Neural progenitor cell (in vitro differentiated cells): ENCODE data around the gene ESRRB.

Experiments
- EZH2 ChIP-seq: fragments of 200-600 bp; sonication (generic); IDR thresholded peaks from 2 replicates; pipeline ENCODE4 v1.6.1; 2017; ENCODE audit warnings: antibody characterized with exemption, mild to moderate bottlenecking, moderate library complexity
- EZH2phosphoT487 ChIP-seq: fragments of 200-600 bp; sonication (generic); IDR thresholded peaks from 2 replicates; pipeline ENCODE4 v1.6.1; 2017; ENCODE audit warnings: antibody characterized with exemption
- TF ChIP-seq, protein P1 (sequence below): fragments of 200-600 bp; sonication (generic); IDR thresholded peaks from 2 replicates; pipeline ENCODE4 v1.5.1; 2017; ENCODE audit warnings: antibody characterized with exemption, mild to moderate bottlenecking

DNA sequence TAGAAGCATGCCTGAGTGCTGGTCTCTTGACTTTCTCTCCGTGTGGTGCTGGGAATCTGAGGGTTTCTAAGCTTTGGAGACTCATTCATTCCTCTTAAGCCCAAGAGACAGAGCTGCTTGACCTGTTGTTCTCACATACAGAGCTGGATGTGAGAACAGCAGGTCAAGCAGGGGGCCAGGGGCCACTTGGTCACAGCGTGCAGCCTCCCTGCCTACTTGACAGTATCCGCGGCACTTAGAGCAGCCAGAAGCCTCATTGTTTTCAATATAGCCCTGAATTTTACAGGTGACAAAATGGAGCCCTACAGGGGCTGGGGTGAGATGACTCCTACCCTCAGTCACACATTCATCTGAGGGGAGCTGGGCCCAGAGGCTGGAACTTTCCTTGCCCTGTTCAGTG lies 88.9 kb downstream of the ESRRB start:
- TF ChIP-seq, protein P1, sequence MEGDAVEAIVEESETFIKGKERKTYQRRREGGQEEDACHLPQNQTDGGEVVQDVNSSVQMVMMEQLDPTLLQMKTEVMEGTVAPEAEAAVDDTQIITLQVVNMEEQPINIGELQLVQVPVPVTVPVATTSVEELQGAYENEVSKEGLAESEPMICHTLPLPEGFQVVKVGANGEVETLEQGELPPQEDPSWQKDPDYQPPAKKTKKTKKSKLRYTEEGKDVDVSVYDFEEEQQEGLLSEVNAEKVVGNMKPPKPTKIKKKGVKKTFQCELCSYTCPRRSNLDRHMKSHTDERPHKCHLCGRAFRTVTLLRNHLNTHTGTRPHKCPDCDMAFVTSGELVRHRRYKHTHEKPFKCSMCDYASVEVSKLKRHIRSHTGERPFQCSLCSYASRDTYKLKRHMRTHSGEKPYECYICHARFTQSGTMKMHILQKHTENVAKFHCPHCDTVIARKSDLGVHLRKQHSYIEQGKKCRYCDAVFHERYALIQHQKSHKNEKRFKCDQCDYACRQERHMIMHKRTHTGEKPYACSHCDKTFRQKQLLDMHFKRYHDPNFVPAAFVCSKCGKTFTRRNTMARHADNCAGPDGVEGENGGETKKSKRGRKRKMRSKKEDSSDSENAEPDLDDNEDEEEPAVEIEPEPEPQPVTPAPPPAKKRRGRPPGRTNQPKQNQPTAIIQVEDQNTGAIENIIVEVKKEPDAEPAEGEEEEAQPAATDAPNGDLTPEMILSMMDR = no peak
- TF ChIP-seq EZH2 = no peak
- no peak for TF ChIP-seq EZH2phosphoT487
